Subcutaneous abdominal adipose tissue (tissue), 5 donors: ENCODE data around the gene MEGF9.

Experiments used
- H3K27ac ChIP-seq: one replicate; pipeline ENCODE4 v1.7.0; 2013; ENCODE audit warnings: low read depth, mild to moderate bottlenecking, inconsistent platforms, low read length, moderate library complexity
- H3K27me3 ChIP-seq, 5 donors: one replicate each; pipeline ENCODE4 v1.7.0; 2013; ENCODE audit warnings: low read length in 5 of 5, inconsistent platforms in 1 of 5; ENCODE audit not compliant: control insufficient read depth in 5 of 5, insufficient read depth in 4 of 5
- H3K36me3 ChIP-seq, 5 donors: one replicate each; pipeline ENCODE4 v1.7.0; 2013; ENCODE audit warnings: low read length in 5 of 5; ENCODE audit not compliant: control insufficient read depth in 5 of 5, insufficient read depth in 5 of 5
- H3K4me1 ChIP-seq, 5 donors: one replicate each; pipeline ENCODE4 v1.7.0; 2013; ENCODE audit warnings: low read length in 5 of 5, mild to moderate bottlenecking in 3 of 5, moderate library complexity in 1 of 5; ENCODE audit not compliant: control insufficient read depth in 5 of 5, insufficient read depth in 5 of 5
- H3K4me3 ChIP-seq, 5 donors: one replicate each; pipeline ENCODE4 v1.7.0; 2013; ENCODE audit warnings: low read length in 5 of 5, low read depth in 1 of 5
- H3K9ac ChIP-seq, 5 donors: one replicate each; pipeline ENCODE4 v1.7.0; 2013; ENCODE audit warnings: low read length in 5 of 5, mild to moderate bottlenecking in 4 of 5, moderate library complexity in 3 of 5
- H3K9me3 ChIP-seq, 5 donors: one replicate each; pipeline ENCODE4 v1.7.0; 2013; ENCODE audit warnings: low read length in 5 of 5; ENCODE audit not compliant: control insufficient read depth in 5 of 5
- donor health status: healthy.
- donor health status: healthy.
- donor health status: healthy.
- donor health status: healthy.
- donor health status: healthy.

The MEGF9 gene

DNA sequence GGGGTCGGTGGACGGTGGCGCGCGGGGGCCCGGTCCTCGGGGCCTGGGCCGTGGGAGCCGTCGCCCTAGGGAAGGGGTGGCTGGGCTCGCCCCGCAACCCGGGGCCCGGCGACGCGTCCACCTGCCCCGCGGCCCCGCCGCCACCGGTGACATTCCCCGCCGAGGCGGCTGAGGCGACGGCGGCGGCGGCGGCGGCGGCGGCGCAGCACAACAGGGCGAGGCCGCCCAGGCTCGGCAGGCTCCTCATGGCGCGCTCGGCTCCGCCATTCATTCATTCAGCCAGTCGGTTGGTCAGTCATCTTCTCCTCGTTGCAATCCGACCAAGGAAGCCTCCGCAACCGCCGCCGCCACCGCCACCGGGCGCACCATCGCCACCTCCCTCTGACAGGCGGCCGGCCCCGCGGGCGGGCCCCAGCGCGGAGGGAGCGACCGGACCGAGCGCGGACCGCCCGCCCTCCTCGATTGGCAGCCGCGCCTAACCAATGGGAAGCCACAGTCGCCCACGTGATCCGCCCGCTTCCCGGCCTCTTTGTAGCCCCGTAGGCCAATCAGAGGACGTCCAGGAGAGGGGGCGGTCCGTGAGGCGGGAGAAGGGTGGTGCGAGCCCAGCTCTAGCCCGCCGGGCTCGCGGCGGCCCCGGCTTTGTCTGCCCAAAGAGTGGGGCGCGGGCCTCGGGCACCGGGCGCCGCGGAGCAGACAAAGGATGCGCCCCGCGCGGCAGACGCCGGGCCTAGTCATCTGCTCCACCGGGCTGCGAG is at the start of gene MEGF9:
TSS of gene MEGF9 (minus strand) at position 383 of the 758 bp plus-strand sequence. CDS start at position 271, 112 bp downstream.
- H3K9me3 ChIP-seq, result no peaks in the 10 kb centered on the region
- peak within 1 kb of the TSS; percentile 38 to 94 (median 83) for H3K9ac ChIP-seq
- H3K4me1 ChIP-seq, result peaks cover 2 to 54% (median 45%) of the 10 kb centered on the region in 5 donors
- no peaks in the 10 kb centered on the region for H3K36me3 ChIP-seq
- H3K27ac ChIP-seq, result peak within 1 kb of the TSS; percentile 86
- H3K4me3 ChIP-seq, result peak within 1 kb of the TSS; percentile 73 to 89 (median 77)
- H3K27me3 ChIP-seq, result no peaks in the 10 kb centered on the region

DNA sequence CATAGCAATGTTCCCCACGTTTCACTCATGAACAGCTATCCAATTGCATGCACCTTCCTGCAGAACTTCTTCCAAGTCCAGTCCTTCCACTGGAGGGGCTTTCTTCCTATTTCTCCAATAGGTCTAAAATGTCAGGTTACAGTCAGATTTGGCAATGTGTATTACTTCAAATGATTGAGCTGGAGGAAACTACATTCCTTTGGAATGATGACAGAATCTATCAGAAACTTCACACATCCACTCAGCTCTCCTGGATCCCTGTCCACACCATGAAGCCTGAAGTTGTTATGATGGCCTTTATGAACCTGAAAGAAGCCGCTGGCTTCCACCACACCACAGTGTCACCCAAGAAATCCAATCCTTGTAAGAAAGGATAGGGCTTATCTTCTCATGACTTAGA is 46.7 kb upstream of the MEGF9 start:
- H3K27ac ChIP-seq, result no peak overlapping the region
- no peak overlapping the region for H3K4me3 ChIP-seq
- no peaks in the 10 kb centered on the region for H3K4me1 ChIP-seq
- no peak overlapping the region for H3K9ac ChIP-seq
- H3K36me3 ChIP-seq, result peaks cover 18 to 59% (median 42%) of the 10 kb centered on the region in 5 donors
- H3K9me3 ChIP-seq, result no peaks in the 10 kb centered on the region
- no peaks in the 10 kb centered on the region for H3K27me3 ChIP-seq

DNA sequence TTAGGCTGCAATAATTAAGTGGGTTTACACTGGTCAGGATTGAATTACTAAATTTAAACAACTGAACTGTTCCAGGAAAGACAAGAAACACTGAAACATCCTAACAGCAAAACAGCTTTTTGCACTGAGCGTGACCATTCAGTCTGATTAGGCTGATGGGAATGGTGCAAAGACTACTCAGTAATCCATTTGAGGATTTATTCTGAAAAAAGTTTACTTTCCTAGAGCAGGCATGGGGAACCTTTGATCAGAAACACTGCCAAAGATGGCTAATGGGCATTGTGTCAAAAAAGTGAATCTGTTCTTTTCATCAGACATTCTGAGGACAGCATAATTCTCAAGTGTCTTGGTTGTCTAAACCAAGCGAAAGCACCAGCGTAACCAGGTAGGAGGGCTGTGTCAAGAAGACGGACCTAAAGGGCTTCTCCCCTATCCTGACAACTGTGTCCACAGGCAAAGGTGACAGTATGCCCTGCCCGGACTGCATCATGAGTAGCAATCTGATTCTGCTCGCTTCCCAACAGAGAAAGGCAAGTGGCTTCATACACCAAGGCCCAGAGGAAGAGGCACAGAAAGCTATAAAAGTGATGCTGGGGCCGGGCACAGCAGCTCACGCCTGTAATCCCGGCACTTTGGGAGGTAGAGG is 45.6 kb upstream of the MEGF9 start:
- Histone ChIP-seq H3K27me3 (no peaks in the 10 kb centered on the region), H3K4me3 (no peak overlapping the region), H3K9me3 (no peaks in the 10 kb centered on the region), H3K36me3 (peaks cover 17 to 51% (median 35%) of the 10 kb centered on the region in 5 donors), H3K9ac (no peak overlapping the region), H3K4me1 (peaks cover 0 to 2% (median 0%) of the 10 kb centered on the region in 5 donors), H3K27ac (no peak overlapping the region)

DNA sequence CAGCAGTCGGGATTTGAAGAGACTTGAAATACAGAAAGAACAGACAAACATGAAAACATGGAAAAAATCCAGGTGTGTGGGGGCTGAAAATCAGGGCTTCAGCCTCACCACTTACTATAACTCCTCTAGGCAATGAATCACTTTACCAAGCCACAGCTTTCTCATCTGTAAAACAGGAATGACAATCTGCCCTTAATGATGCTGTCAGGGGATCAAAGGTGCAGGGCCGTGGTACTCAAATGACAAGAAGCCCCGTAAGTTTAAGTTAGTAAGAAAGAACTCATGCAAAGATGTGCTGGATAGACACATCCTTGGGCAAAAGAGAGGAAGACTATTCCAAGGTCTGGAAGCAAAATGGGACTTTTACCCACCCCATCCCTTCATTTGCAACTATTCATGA is 44.3 kb upstream of the MEGF9 start:
- H3K36me3 ChIP-seq, result peaks cover 14 to 38% (median 22%) of the 10 kb centered on the region in 5 donors
- H3K9ac ChIP-seq, result no peak overlapping the region
- no peak overlapping the region for H3K4me3 ChIP-seq
- H3K4me1 ChIP-seq, result peaks cover 0 to 2% (median 0%) of the 10 kb centered on the region in 5 donors
- H3K9me3 ChIP-seq, result no peaks in the 10 kb centered on the region
- no peak overlapping the region for H3K27ac ChIP-seq
- H3K27me3 ChIP-seq, result no peaks in the 10 kb centered on the region

DNA sequence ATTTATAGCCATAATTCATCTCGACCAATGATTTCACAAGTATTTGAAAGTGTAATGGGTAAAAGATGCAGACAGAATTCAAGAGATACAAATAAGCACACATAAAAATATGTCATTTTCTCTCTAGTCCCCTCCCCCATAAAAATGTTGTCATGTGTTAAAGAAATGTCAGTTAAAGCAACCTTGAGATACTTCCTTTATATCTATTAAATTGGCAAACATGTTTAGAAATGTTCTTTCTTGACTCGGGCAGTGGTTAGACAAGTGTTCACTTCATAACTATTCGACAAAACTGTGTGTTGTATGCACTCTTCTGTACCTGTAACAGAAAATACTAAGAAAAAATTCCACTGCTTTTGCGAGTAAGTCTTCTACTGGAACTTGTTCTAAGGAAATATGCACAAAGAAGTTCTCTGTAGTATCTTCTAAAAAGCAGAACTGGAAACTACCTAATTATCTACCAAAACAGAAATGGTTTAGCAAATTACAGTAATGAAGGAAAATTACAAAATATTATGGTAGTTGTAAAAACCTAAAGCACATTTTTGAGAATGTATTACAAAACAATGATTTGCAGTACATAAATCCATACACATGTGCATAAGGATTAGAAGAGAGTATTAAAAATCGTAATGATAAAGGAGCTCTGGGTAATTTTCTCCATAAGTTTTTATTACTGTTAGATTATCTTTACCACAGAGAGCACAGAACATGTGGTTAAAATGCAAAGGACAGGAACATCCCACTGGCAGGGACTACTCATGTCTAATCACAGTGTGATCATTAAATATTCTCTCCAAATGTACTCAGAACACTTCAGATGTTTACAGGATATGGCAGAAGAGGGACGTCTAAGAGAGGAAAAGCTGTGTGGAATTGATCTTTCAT is 43.0 kb upstream of the MEGF9 start:
- H3K27ac ChIP-seq, result no peak overlapping the region
- H3K9me3 ChIP-seq, result no peaks in the 10 kb centered on the region
- no peaks in the 10 kb centered on the region for H3K27me3 ChIP-seq
- H3K4me3 ChIP-seq, result no peak overlapping the region
- peaks cover 0 to 2% (median 0%) of the 10 kb centered on the region in 5 donors for H3K4me1 ChIP-seq
- peaks cover 8 to 26% (median 12%) of the 10 kb centered on the region in 5 donors for H3K36me3 ChIP-seq
- H3K9ac ChIP-seq, result peak overlapping the region in 1 of 5 donors; percentile 38

DNA sequence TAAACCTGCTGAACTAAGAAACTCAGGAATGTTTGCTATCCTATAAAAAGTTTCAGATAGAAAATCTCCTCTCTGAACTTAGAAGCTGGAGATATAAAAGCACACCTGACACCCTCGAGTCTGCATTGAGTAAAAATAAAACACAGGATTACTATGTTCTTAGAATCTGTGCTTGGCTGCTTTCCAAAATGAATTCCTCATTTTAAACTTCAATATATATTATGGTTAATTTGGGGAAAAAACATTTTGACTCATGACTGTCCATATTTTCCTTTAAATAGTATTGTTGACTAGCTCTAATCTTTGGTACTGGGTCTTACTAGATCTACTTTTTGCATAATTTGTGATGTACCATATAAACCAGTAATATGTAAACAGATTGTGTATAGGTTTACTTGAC is 42.3 kb upstream of the MEGF9 start:
- no peak overlapping the region for H3K27ac ChIP-seq

DNA sequence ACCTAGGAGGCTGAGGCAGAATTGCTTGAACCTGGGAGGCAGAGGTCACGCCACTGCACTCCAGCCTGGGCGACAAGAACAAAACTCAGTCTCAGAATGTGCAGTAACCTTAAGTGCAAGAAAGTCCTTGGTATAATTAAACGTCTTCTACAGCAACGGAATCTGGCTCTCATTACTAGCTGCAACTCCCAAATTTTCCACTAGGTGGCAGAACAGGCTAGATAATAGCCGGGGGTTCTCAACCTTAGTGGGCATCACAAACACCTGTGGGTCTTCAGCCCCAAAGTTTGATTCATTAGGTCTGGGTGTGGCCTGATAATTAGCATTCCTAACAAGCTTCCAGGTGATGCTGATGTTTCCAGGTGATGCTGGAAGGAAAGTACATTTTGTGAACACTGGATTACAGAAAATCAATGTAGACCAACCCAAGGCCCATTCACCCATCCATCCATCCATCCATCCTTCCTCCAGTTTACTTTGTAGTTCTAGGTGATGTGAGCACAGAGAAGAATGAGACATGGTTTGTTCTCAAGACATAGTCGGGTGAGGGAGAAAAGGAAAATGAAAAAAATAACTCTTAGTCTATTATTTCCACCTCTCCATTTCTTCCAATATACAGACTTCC is 41.7 kb upstream of the MEGF9 start:
- no peak overlapping the region for H3K9ac ChIP-seq
- peaks cover 2 to 16% (median 6%) of the 10 kb centered on the region in 5 donors for H3K36me3 ChIP-seq
- no peak overlapping the region for H3K4me3 ChIP-seq
- H3K27ac ChIP-seq, result no peak overlapping the region
- H3K27me3 ChIP-seq, result no peaks in the 10 kb centered on the region
- no peaks in the 10 kb centered on the region for H3K9me3 ChIP-seq
- peaks cover 0 to 2% (median 0%) of the 10 kb centered on the region in 5 donors for H3K4me1 ChIP-seq

More for the DNA sequence above, 42.3 kb upstream of the MEGF9 start:
- H3K36me3 ChIP-seq, result peaks cover 6 to 22% (median 12%) of the 10 kb centered on the region in 5 donors
- peaks cover 0 to 2% (median 0%) of the 10 kb centered on the region in 5 donors for H3K4me1 ChIP-seq
- H3K9ac ChIP-seq, result no peak overlapping the region
- no peaks in the 10 kb centered on the region for H3K9me3 ChIP-seq
- no peak overlapping the region for H3K4me3 ChIP-seq
- H3K27me3 ChIP-seq, result no peaks in the 10 kb centered on the region

DNA sequence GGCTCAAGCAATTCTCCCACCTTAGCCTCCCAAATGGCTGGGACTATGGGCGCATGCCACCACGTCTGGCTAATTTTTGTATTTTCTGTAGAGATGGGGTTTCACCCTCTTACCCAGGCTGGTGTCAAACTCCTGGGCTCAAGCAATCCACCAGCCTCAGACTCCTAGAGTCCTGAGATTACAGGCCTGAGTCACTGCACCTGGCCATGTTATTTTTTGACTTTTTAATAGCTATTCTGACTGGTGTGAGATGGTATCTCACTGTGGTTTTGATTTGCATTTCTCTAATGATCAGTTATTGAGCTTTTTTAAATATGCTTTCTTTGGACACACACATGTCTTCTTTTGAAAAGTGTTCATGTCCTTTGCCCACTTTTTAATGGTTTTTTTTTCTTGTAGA is 40.8 kb upstream of the MEGF9 start:
- Histone ChIP-seq H3K4me3 (no peak overlapping the region), H3K4me1 (peaks cover 0 to 2% (median 0%) of the 10 kb centered on the region in 5 donors), H3K27ac (no peak overlapping the region), H3K9me3 (no peaks in the 10 kb centered on the region), H3K27me3 (no peaks in the 10 kb centered on the region), H3K36me3 (peaks cover 0 to 13% (median 3%) of the 10 kb centered on the region in 5 donors), H3K9ac (no peak overlapping the region)

DNA sequence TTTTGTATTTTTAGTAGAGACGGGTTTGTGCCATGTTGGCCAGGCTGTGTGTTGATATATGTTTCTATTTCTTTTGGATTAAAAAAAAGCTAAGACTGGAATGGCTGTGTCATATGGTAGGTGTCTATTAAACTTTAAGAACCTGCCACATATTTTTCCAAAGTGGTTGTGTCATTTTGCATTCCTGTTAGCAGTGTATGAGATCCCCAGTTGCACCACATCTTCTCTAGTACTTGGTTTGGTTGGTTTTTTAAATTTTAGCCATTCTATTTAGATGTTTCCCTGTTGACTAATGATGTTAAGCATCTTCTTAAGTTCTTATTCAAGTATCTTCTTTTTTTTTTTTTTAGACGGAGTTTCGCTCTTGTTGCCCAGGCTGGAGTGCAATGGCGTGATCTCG is 36.2 kb upstream of the MEGF9 start:
- Histone ChIP-seq H3K27me3 (no peaks in the 10 kb centered on the region), H3K4me3 (no peak overlapping the region), H3K4me1 (no peaks in the 10 kb centered on the region), H3K9me3 (no peaks in the 10 kb centered on the region), H3K27ac (no peak overlapping the region), H3K9ac (no peak overlapping the region), H3K36me3 (no peaks in the 10 kb centered on the region)
